Ascending aorta (tissue), 2 donors: ENCODE results near the gene TLCD1. TPM values are rescaled to one million over a fixed set of nuclear protein-coding genes. Genes with fewer than 3 reads are reported as not detected.

Source experiments
- DNase-seq, 2 donors: peaks; one replicate each; pipeline ENCODE4 v3.0.0-alpha.2; 2019; ENCODE audit warnings: low spot score in 2 of 2
- H3K27ac ChIP-seq, 2 donors: fragments of 200-600 bp; sonication (generic); one replicate each; pipeline ENCODE4 v1.5.1; 2016 to 2017; ENCODE audit warnings: mild to moderate bottlenecking in 1 of 2
- H3K27me3 ChIP-seq: fragments of 200-600 bp; sonication (generic); one replicate; pipeline ENCODE4 v1.5.1; 2017
- H3K36me3 ChIP-seq, 2 donors: fragments of 200-600 bp; sonication (generic); one replicate each; pipeline ENCODE4 v1.5.1; 2016
- H3K4me1 ChIP-seq, 2 donors: fragments of 200-600 bp; sonication (generic); one replicate each; pipeline ENCODE4 v1.5.1; 2016 to 2017; ENCODE audit warnings: mild to moderate bottlenecking in 1 of 2
- H3K4me3 ChIP-seq, 2 donors: fragments of 200-600 bp; sonication (generic); one replicate each; pipeline ENCODE4 v1.5.1; 2016 to 2017; ENCODE audit warnings: mild to moderate bottlenecking in 1 of 2
- H3K9me3 ChIP-seq, 2 donors: fragments of 200-600 bp; sonication (generic); one replicate each; pipeline ENCODE4 v1.5.1; 2016
- intact Hi-C: fragments of 100-400 bp; cut with DNase I; formaldehyde crosslinking; loops from one replicate; pipeline ENCODE4 v1.15.1; 2023
- total RNA-seq: library from RNA; depleted of rRNA; stranded (reverse); fragments of >200 nt; gene quantifications from one replicate; pipeline ENCODE4 v1.1.0, GENCODE V29; 2016
- TF ChIP-seq, protein P1 (sequence below), 3 experiments: fragments of 200-600 bp in 2 of 3; fragments of 450-650 bp in 1 of 3; sonication (generic) in 2 of 3; IDR thresholded peaks; one replicate each; pipeline ENCODE4 v1.5.1; 2016 to 2019; ENCODE audit warnings: antibody characterized with exemption in 3 of 3, mild to moderate bottlenecking in 1 of 3, moderate library complexity in 1 of 3

The TLCD1 gene
- total RNA-seq, 1 donor from 2014 or later = not detected

DNA sequence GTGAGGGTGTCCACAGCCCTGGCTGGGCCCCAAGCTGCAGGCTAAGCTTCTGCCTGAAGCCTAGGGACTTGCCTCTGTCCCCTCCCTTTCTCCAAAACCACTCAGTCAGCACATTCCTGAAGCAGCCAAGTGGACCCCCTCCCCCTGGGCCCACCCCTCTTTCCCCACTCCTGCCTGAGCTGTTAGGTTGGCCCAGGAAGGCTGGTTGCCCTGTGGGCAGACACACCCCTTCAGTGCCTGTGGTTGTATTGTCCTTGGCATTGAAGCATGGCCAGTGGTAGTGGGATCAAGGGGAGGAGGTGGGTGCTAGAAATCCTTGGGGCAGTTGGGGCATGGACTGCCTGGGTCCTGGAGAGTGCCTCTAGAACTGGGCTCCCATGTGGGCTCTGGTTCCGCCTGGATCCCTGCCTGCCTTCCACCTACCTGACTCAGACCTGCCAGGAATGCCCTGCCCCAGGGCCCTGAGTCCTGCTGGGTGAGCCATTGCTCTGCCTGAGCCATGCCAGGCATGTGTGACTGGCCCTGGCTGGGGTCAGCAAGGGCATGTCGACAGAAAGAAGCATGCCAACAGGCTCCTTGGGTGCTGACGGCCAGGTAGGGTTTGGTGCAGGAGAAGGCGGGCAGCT is 19.9 kb upstream of the TLCD1 start:
- peak overlapping the region; percentile 88 to 91 for H3K4me3 ChIP-seq
- no peaks in the 10 kb centered on the region for H3K27me3 ChIP-seq
- intact Hi-C loops = no loop called here
- peak overlapping the region; percentile 88 to 98 for H3K27ac ChIP-seq
- TF ChIP-seq, protein P1, sequence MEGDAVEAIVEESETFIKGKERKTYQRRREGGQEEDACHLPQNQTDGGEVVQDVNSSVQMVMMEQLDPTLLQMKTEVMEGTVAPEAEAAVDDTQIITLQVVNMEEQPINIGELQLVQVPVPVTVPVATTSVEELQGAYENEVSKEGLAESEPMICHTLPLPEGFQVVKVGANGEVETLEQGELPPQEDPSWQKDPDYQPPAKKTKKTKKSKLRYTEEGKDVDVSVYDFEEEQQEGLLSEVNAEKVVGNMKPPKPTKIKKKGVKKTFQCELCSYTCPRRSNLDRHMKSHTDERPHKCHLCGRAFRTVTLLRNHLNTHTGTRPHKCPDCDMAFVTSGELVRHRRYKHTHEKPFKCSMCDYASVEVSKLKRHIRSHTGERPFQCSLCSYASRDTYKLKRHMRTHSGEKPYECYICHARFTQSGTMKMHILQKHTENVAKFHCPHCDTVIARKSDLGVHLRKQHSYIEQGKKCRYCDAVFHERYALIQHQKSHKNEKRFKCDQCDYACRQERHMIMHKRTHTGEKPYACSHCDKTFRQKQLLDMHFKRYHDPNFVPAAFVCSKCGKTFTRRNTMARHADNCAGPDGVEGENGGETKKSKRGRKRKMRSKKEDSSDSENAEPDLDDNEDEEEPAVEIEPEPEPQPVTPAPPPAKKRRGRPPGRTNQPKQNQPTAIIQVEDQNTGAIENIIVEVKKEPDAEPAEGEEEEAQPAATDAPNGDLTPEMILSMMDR (IDR thresholded peaks at IDR 0.05) = no peak
- DNase-seq = no peak
- no peaks in the 10 kb centered on the region for H3K9me3 ChIP-seq
- H3K4me1 ChIP-seq = peaks cover 15 to 34% of the 10 kb centered on the region in 2 donors
- H3K36me3 ChIP-seq = peaks cover 7 to 18% of the 10 kb centered on the region in 2 donors

DNA sequence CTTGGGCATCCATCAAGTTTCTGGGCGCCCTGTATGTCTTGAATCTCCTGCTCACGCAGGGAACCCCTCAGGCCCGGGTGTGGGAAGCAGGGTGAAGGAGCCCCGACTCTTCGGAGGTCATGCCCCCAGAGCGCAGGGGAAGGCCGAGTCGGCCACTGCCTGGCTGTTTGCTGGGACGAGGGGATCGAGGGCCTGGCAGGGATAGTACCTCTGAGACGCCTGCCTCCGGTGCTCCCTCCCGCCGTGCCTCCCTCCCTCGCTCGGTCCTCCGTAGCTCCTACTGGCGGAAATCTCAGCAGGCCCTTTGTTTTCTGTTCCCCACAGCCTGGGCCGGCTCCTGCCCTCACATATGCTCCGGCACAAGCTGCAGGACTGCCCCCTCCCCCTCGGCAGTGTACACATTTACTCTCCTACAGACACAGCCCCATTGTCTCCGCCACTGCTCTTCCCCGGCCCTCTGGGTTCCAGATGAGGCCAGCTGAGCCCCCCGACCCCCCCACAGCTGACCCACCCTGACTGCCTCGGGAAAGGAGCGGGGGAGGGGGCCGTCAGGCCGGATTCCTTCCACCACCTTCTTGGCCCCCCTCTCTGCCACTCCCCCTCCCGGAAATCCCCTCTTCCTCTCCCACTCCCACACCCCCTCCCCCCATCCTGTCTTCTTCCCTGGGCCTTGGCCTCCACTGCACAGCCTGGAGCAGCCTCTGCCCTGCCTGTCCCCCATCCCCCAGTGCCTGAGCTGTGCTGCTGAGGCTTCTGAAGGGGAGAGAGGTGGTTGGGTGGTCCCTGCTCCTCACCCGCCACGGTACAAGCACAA is 19.1 kb upstream of the TLCD1 start:
- intact Hi-C loops = no loop called here
- DNase-seq = no peak
- H3K9me3 ChIP-seq = no peaks in the 10 kb centered on the region
- peak overlapping the region; percentile 88 to 98 for H3K27ac ChIP-seq
- peak overlapping the region; percentile 88 to 91 for H3K4me3 ChIP-seq
- H3K36me3 ChIP-seq = peaks cover 7 to 18% of the 10 kb centered on the region in 2 donors
- no peaks in the 10 kb centered on the region for H3K27me3 ChIP-seq
- TF ChIP-seq, protein P1 (IDR thresholded peaks at IDR 0.05) = no peak
- peaks cover 15 to 34% of the 10 kb centered on the region in 2 donors for H3K4me1 ChIP-seq

DNA sequence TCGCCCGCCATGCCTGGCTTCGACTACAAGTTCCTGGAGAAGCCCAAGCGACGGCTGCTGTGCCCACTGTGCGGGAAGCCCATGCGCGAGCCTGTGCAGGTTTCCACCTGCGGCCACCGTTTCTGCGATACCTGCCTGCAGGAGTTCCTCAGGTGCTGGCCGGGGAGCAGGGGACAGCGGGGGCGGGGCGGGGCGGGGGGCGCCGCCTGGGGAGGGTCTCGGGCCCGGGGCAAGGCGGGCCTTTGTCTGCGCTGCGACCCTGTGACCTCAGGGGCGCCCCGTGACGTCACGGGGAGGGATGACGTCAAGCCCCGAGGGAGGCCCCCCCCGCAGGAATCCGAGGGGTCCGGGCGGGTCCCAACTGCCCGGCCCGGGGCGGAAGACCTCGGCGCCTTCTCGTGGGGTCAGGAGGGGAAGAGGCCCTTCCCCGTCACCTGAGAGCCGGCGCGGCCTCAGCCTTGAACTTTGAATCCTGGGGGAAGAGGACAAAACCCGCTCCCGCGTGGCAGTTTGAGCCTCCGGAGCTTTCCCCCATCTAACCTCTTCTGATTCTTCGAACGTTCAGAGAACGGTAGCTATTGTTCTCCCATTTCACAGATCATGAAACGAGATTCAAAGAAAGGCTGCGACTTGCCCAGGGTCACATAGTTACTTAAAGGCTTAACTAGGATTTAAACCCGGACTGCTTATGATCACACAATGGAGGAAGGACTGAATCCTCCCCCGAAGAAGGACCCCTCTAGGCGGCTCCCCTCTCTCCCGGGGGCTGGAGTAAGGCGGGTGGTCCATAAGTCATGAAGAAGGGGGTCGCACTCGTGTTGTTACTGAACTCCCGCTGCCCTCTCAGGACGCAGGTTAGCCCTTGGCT is 18.3 kb upstream of the TLCD1 start:
- H3K36me3 ChIP-seq = peaks cover 7 to 15% of the 10 kb centered on the region in 2 donors
- H3K4me3 ChIP-seq = peak overlapping the region; percentile 88 to 91
- TF ChIP-seq, protein P1 (IDR thresholded peaks at IDR 0.05) = no peak
- no peak for DNase-seq
- H3K4me1 ChIP-seq = peaks cover 15 to 34% of the 10 kb centered on the region in 2 donors
- H3K27me3 ChIP-seq = no peaks in the 10 kb centered on the region
- intact Hi-C loops = no loop called here
- H3K9me3 ChIP-seq = no peaks in the 10 kb centered on the region
- peak overlapping the region; percentile 88 to 98 for H3K27ac ChIP-seq

DNA sequence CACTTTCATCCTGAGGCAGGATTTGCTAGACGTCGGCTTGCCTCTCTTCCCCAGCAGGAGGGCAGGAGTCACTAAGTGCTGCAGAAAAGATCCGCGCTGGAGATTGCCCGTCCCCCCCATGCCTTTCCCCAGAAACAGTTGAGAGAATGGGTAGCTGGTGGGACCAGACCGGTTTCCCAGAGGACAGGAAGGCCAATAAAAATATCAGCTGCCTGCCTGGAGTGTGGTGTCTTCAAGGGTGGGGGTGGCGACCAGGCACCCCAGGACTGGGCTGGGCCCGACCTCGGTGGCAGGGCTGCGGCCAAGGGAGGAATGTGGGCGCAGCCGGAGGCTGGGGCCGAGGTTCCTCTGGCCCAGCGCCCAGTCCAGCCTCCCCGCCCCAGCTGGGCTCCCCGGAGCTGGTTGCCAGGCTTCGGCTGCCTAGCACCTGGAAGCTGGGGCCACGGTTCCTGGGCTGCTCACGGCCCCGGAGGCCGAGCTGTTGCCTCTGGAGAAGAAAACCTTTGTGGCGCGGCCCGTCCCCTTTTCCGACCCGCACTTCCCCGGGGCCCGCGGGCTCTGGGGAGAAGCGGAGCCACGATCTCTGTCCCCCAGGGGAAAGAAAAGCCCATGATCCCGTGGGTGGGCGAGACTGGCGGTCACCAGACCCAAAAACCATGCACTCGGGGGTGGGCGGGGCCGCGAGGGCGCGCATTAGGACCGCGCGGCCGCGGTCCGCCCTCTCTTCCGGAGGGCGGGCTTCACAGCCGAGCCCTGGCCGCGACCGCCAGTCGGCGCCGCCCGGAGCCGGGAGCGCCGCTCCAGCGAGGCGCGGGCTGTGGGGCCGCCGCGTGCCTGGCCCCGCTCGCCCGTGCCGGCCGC is 17.4 kb upstream of the TLCD1 start, which contains the start of gene TRAF4:
Gene TRAF4 (plus strand): TSS at position 769 of the 861 bp plus-strand sequence. CDS start 102 bp downstream, outside the sequence.
- peaks cover 15 to 34% of the 10 kb centered on the region in 2 donors for H3K4me1 ChIP-seq
- H3K36me3 ChIP-seq = peaks cover 2 to 7% of the 10 kb centered on the region in 2 donors
- TF ChIP-seq, protein P1 (IDR thresholded peaks at IDR 0.05) = peak in 2 of 3 experiments; percentile 2 to 75
- H3K4me3 ChIP-seq = peak within 1 kb of the TSS; percentile 88 to 91
- no peaks in the 10 kb centered on the region for H3K27me3 ChIP-seq
- intact Hi-C loops = loop anchor here (1.0 kb wide), 1 partner anchor 15 kb away; the partner anchor contains the start of gene NEK8
- DNase-seq = peak in 1 of 2 donors; percentile 89
- H3K9me3 ChIP-seq = no peaks in the 10 kb centered on the region
- H3K27ac ChIP-seq = peak within 1 kb of the TSS; percentile 88 to 98
